ENCODE results near the gene POLR3GL. TPM values are rescaled to one million over a fixed set of nuclear protein-coding genes. Genes with fewer than 3 reads are reported as not detected.
"Not testable (repeated sequence)": the region's sequence is repeated elsewhere in the genome, so short reads cannot be mapped to it uniquely, and the experiment has no call there.

The POLR3GL gene
- total and polyA plus RNA-seq, 7 experiments from 2014 or later, result 20.7 to 113 (median 33.9) TPM

DNA sequence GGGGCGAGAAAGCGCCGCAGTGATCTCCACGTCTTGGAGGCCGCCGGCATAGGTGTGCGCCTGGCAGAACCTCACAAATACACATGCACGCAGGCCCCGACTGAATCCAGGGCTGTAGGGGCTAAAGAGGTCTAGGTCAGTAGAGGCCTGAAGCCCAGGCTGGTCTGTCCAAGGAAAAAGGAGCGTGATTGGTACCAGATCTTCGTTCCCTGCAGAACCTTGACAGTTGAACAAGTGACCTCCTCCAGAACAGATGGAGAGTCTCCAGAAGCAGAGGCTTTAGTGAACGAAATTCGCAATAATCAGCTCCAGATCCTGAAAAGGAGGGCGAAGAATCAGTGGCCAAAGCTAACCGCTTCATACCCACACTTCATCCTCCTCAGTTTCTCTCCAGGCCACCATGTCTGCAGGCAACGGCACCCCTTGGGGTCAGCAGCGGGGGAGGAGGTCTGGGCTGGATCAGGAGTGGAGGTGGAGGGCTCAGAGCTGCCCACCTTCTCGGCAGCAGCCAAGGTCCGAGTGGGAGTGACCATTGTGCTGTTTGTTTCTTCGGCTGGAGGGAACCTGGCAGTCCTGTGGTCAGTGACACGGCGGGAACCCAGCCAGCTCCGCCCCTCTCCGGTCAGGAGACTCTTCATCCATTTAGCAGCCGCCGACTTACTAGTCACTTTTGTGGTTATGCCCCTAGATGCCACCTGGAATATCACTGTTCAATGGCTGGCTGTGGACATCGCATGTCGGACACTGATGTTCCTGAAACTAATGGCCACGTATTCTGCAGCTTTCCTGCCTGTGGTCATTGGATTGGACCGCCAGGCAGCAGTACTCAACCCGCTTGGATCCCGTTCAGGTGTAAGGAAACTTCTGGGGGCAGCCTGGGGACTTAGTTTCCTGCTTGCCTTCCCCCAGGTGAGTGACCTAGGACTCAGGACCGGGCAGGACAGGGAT is 45.2 kb upstream of the POLR3GL start:
- H3K36me3 ChIP-seq (ENCODE audit: control insufficient read depth in 2 of 3, insufficient read depth in 3 of 3, low read length in 3 of 3), result peaks cover 0 to 27% (median 8%) of the 10 kb centered on the region in 3 experiments
- no peaks in the 10 kb centered on the region for H3K27me3 ChIP-seq (ENCODE audit: control insufficient read depth in 2 of 2, insufficient read depth in 2 of 2, low read length in 2 of 2)
- Mint-ChIP-seq H3K4me3 (peak overlapping the region; percentile 92 to 98 (median 96)), H3K9me3 (no peaks in the 10 kb centered on the region), H3K27ac (peak overlapping the region; percentile 93 to 98 (median 96)), H3K36me3 (peaks cover 0 to 24% (median 17%) of the 10 kb centered on the region in 5 donors), H3K27me3 (no peaks in the 10 kb centered on the region), H3K4me1 (peaks cover 28 to 68% (median 59%) of the 10 kb centered on the region in 7 donors)
- intact Hi-C loops (cut with micrococcal nuclease), result loop anchor here (1.0 to 5.0 kb wide), 12 partner anchors 8 to 116 kb away; partner anchors contain the start of genes PIAS3 (in 2 of the 2), RBM8A (in 2 of the 2), ANKRD34A (in 1 of the 2) and ANKRD35 (in 1 of the 2)
- peaks cover 21 to 23% of the 10 kb centered on the region in 2 donors for H3K4me1 ChIP-seq (ENCODE audit: control insufficient read depth in 2 of 2, insufficient read depth in 2 of 2, low read length in 2 of 2)
- no peaks in the 10 kb centered on the region for H3K9me3 ChIP-seq (ENCODE audit: control insufficient read depth in 2 of 3, low read length in 3 of 3)
- peak overlapping the region; percentile 82 for H3K4me3 ChIP-seq (ENCODE audit: low read length)
- peak in 2 of 9 donors; percentile 18 to 39 for DNase-seq
- ChIA-PET POLR2A (interaction anchor here (0.6 to 5.6 kb wide), 26 partner anchors 9 to 118 kb away, joined by 3 to 58 read pairs (median 5); partner anchors contain the start of genes ANKRD34A, HJV, ITGA10 and LIX1L), CTCF (interaction anchor here (0.6 to 3.2 kb wide), 5 partner anchors 8 to 88 kb away, joined by 3 to 15 read pairs (median 5); partner anchors contain the start of genes NUDT17 and RBM8A)
- ATAC-seq, result peak; percentile 11
- H3K27ac ChIP-seq (ENCODE audit: low read depth, low read length), result peak overlapping the region; percentile 83

GRCh38 chr1:145920297-145920696 is 44.2 kb upstream of the POLR3GL start:
- CTCF ChIA-PET; H3K9me3 ChIP-seq (ENCODE audit: control insufficient read depth in 2 of 3, low read length in 3 of 3); DNase-seq; ATAC-seq; intact Hi-C loops (cut with micrococcal nuclease); H3K9me3 Mint-ChIP-seq; H3K27me3 Mint-ChIP-seq; H3K27ac ChIP-seq (ENCODE audit: low read depth, low read length); H3K4me3 ChIP-seq (ENCODE audit: low read length); H3K27me3 ChIP-seq (ENCODE audit: control insufficient read depth in 2 of 2, insufficient read depth in 2 of 2, low read length in 2 of 2): not testable (repeated sequence)
- POLR2A ChIA-PET, result interaction anchor here (5.6 kb wide), 1 partner anchor 37 kb away, joined by 50 read pairs; the partner anchor contains the start of gene LIX1L
- Histone ChIP-seq H3K4me1 (ENCODE audit: control insufficient read depth in 2 of 2, insufficient read depth in 2 of 2, low read length in 2 of 2) (peaks cover 21 to 23% of the 10 kb centered on the region in 2 donors), H3K36me3 (ENCODE audit: control insufficient read depth in 2 of 3, insufficient read depth in 3 of 3, low read length in 3 of 3) (peaks cover 0 to 19% (median 8%) of the 10 kb centered on the region in 3 experiments)
- H3K27ac Mint-ChIP-seq, result peak overlapping the region in 8 of 9 donors; percentile 43 to 95 (median 79)
- peaks cover 25 to 61% (median 52%) of the 10 kb centered on the region in 7 donors for H3K4me1 Mint-ChIP-seq
- H3K36me3 Mint-ChIP-seq, result peaks cover 0 to 17% (median 12%) of the 10 kb centered on the region in 5 donors
- peak overlapping the region; percentile 76 to 98 (median 94) for H3K4me3 Mint-ChIP-seq

GRCh38 chr1:145922266-145922665 is 42.2 kb upstream of the POLR3GL start:
- Mint-ChIP-seq H3K4me3 (no peak overlapping the region), H3K4me1 (peaks cover 25 to 45% (median 39%) of the 10 kb centered on the region in 7 donors), H3K27ac (peak overlapping the region in 6 of 9 donors; percentile 31 to 60 (median 42)), H3K36me3 (peaks cover 0 to 11% (median 3%) of the 10 kb centered on the region in 5 donors), H3K27me3 (no peaks in the 10 kb centered on the region), H3K9me3 (no peaks in the 10 kb centered on the region)
- no peaks in the 10 kb centered on the region for H3K27me3 ChIP-seq (ENCODE audit: control insufficient read depth in 2 of 2, insufficient read depth in 2 of 2, low read length in 2 of 2)
- intact Hi-C loops (cut with micrococcal nuclease), result no loop called here
- DNase-seq, result no peak
- no peak overlapping the region for H3K27ac ChIP-seq (ENCODE audit: low read depth, low read length)
- H3K4me1 ChIP-seq (ENCODE audit: control insufficient read depth in 2 of 2, insufficient read depth in 2 of 2, low read length in 2 of 2), result peaks cover 32 to 34% of the 10 kb centered on the region in 2 donors
- peaks cover 5 to 7% (median 6%) of the 10 kb centered on the region in 3 experiments for H3K36me3 ChIP-seq (ENCODE audit: control insufficient read depth in 2 of 3, insufficient read depth in 3 of 3, low read length in 3 of 3)
- no peaks in the 10 kb centered on the region for H3K9me3 ChIP-seq (ENCODE audit: control insufficient read depth in 2 of 3, low read length in 3 of 3)
- H3K4me3 ChIP-seq (ENCODE audit: low read length), result no peak overlapping the region
- POLR2A ChIA-PET, result interaction anchor here (0.6 to 1.6 kb wide), 4 partner anchors 19 to 42 kb away, joined by 3 to 6 read pairs (median 6); partner anchors contain the start of genes ANKRD34A, LIX1L and POLR3GL
- CTCF ChIA-PET, result interaction anchor here (1.5 to 1.7 kb wide), 2 partner anchors 56 to 77 kb away, joined by 3 to 4 read pairs; partner anchors contain the start of gene NUDT17
- ATAC-seq, result no peak

GRCh38 chr1:145926686-145927062 is 37.8 kb upstream of the POLR3GL start:
- POLR2A ChIA-PET, result interaction anchor here (1.1 to 3.7 kb wide), 23 partner anchors 9 to 111 kb away, joined by 3 to 137 read pairs (median 10); partner anchors contain the start of genes ANKRD34A, ANKRD35, LIX1L and NUDT17
- intact Hi-C loops (cut with micrococcal nuclease), result loop anchor here (1.0 to 2.0 kb wide), 12 partner anchors 8 to 111 kb away; partner anchors contain the start of genes PEX11B (in 2 of the 2), PIAS3 (in 2 of the 2), ANKRD34A (in 1 of the 2) and LIX1L (in 1 of the 2)
- CTCF ChIA-PET, result interaction anchor here (1.0 to 3.4 kb wide), 7 partner anchors 8 to 103 kb away, joined by 3 to 29 read pairs (median 5); partner anchors contain the start of genes ANKRD34A, LIX1L, PEX11B and POLR3C
- ATAC-seq (no peak), DNase-seq (no peak)
- peak overlapping the region; percentile 100 for H3K27ac ChIP-seq (ENCODE audit: low read depth, low read length)
- peak overlapping the region; percentile 98 for H3K4me3 ChIP-seq (ENCODE audit: low read length)
- H3K27me3 ChIP-seq (ENCODE audit: control insufficient read depth in 2 of 2, insufficient read depth in 2 of 2, low read length in 2 of 2), result no peaks in the 10 kb centered on the region
- H3K36me3 ChIP-seq (ENCODE audit: control insufficient read depth in 2 of 3, insufficient read depth in 3 of 3, low read length in 3 of 3), result peaks cover 3 to 6% (median 5%) of the 10 kb centered on the region in 3 experiments
- peaks cover 8 to 27% (median 19%) of the 10 kb centered on the region in 7 donors for H3K4me1 Mint-ChIP-seq
- H3K36me3 Mint-ChIP-seq, result peaks cover 0 to 13% (median 6%) of the 10 kb centered on the region in 5 donors
- no peaks in the 10 kb centered on the region for H3K9me3 Mint-ChIP-seq
- H3K4me3 Mint-ChIP-seq, result no peak overlapping the region
- H3K27me3 Mint-ChIP-seq, result no peaks in the 10 kb centered on the region
- peaks cover 20 to 22% of the 10 kb centered on the region in 2 donors for H3K4me1 ChIP-seq (ENCODE audit: control insufficient read depth in 2 of 2, insufficient read depth in 2 of 2, low read length in 2 of 2)
- H3K27ac Mint-ChIP-seq, result no peak overlapping the region
- H3K9me3 ChIP-seq (ENCODE audit: control insufficient read depth in 2 of 3, low read length in 3 of 3), result no peaks in the 10 kb centered on the region

GRCh38 chr1:145927063-145927886 is 37.2 kb upstream of the POLR3GL start, which contains the start of gene RBM8A:
Gene RBM8A, minus strand, starts transcription at chr1:145927484. Its CDS starts 58 bp downstream, at chr1:145927426.
- Histone ChIP-seq H3K9me3 (ENCODE audit: control insufficient read depth in 2 of 3, low read length in 3 of 3) (no peaks in the 10 kb centered on the region), H3K27me3 (ENCODE audit: control insufficient read depth in 2 of 2, insufficient read depth in 2 of 2, low read length in 2 of 2) (no peaks in the 10 kb centered on the region), H3K4me1 (ENCODE audit: control insufficient read depth in 2 of 2, insufficient read depth in 2 of 2, low read length in 2 of 2) (peaks cover 26 to 28% of the 10 kb centered on the region in 2 donors), H3K27ac (ENCODE audit: low read depth, low read length) (peak within 1 kb of the TSS; percentile 100), H3K36me3 (ENCODE audit: control insufficient read depth in 2 of 3, insufficient read depth in 3 of 3, low read length in 3 of 3) (peaks cover 3 to 6% (median 5%) of the 10 kb centered on the region in 3 experiments), H3K4me3 (ENCODE audit: low read length) (peak within 1 kb of the TSS; percentile 98)
- H3K36me3 Mint-ChIP-seq, result peaks cover 0 to 15% (median 7%) of the 10 kb centered on the region in 5 donors
- ChIA-PET CTCF (interaction anchor here (0.6 to 3.4 kb wide), 12 partner anchors 8 to 103 kb away, joined by 3 to 29 read pairs (median 4); partner anchors contain the start of genes ANKRD34A, LIX1L, PEX11B and POLR3C), POLR2A (interaction anchor here (0.7 to 3.7 kb wide), 37 partner anchors 9 to 1678 kb away, joined by 3 to 137 read pairs (median 6); partner anchors contain the start of genes ANKRD34A, ANKRD35, LIX1L and NUDT17)
- intact Hi-C loops (cut with micrococcal nuclease), result loop anchor here (1.0 to 2.0 kb wide), 12 partner anchors 9 to 110 kb away; partner anchors contain the start of genes PEX11B (in 2 of the 2), PIAS3 (in 2 of the 2), ANKRD34A (in 1 of the 2) and LIX1L (in 1 of the 2)
- peak; percentile 98 for ATAC-seq
- peak within 1 kb of the TSS in 3 of 9 donors; percentile 56 to 95 (median 94) for H3K27ac Mint-ChIP-seq
- no peaks in the 10 kb centered on the region for H3K9me3 Mint-ChIP-seq
- peak; percentile 70 to 98 (median 96) for DNase-seq
- H3K27me3 Mint-ChIP-seq, result no peaks in the 10 kb centered on the region
- H3K4me3 Mint-ChIP-seq, result peak within 1 kb of the TSS in 4 of 10 donors; percentile 48 to 85 (median 75)
- H3K4me1 Mint-ChIP-seq, result peaks cover 11 to 33% (median 23%) of the 10 kb centered on the region in 7 donors
